GM19193 (cell line): ENCODE results near the gene HTRA3.

Experiments
- POLR2A ChIP-seq: IDR thresholded peaks from 4 replicates; pipeline ENCODE4 v1.6.1; 2011; ENCODE audit not compliant: insufficient read depth, insufficient read length; ENCODE audit errors: extremely low read depth

HTRA3 gene

DNA sequence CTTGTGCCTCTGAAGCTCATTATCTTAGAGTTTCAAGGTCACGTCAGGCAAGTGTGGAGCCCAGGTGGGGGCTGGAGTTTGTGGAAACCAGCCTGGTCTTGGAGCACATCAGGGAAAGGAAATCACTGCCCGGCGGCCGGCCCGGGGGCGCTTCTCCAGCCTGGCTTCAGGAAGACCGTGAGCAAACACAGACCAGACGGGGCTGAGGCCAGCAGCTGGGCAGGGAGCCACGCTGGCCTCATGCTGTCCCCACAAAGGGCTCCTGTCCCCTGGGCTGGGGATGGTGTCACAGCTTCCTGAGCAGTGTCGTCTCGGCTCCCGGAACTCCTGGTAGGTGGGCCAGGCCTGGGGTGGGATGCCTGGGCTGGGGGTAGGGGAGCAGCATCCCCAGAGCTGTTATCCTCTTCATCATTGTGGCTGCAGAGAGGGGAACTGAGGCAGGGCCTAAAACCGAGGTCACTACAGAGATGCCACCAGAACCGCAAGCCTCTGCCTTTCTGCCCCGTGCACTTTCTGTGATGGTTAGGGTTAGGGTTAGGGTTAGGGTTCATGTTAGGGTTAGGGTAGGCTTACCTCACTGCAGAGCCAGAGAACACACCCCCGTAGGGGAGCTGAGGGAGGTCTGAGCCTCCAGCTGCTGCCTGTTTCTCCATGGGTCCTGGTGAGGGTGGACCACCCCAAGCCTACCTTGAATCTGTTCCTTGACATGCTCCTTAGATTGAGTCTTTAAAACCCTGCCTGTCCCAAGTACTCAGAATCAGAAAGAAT lies 77.5 kb downstream of the HTRA3 start:
- no peak for TF ChIP-seq POLR2A

DNA sequence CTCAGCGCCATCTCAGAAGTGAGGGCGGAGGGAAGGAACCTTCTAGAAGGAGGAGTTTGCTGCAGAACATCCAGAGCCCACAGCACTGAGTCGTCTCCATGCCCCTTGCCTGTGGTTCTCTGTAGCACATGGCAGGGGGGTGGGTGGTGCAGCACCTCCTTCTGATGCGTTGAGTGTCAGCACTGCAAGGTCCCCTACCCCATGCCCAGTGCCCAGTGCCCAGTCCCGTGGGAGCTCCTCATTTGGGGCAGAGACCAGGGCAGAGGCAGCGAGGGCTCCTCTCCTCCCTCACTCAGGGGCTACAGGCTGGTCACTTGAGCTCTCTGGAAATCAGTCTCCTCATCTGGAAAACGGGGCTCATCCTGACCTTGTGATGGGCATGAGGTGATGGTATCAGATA lies 78.1 kb downstream of the HTRA3 start:
- no peak for TF ChIP-seq POLR2A

DNA sequence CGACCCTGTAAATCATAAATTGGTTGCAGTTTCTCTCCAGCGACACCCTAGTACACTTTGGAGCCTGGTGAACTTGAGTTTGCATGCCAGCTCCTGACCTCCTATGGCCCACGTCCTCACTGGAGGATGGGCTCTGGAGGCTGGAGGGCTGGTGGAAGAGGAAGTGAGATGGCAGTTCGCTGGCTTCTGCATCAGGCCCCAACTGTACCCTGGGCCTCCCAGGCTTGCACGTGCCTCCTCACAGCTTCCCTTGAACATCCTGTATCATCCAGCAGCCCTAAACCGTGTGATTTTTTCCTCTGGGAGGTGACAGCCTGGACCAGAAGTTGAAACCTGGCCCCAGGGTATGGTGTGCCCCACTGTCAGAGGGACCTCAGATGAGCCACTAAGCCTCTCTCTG lies 78.5 kb downstream of the HTRA3 start:
- no peak for TF ChIP-seq POLR2A

GRCh38 chr4:8349664-8350236 lies 80.2 kb downstream of the HTRA3 start:
- TF ChIP-seq POLR2A: no peak

DNA sequence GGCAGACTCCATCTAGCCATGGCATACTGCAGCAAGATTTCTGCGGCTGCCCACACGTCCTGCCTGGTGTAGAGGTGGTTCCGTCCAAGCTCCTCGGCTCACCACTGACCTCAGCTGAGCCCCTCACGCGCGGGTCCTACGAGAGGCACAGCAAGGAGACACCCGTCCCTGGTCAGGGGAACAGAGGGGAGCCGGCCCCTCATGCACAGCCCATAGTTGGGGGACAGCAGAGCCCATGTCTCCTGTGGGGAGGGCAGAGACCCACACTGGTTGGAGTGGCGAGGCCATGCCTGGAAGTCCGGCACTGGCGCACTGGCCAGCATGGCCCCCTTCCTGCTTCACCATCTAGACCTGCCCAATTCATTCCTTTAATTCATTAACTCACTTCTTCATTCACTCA lies 80.8 kb downstream of the HTRA3 start:
- TF ChIP-seq POLR2A: no peak

DNA sequence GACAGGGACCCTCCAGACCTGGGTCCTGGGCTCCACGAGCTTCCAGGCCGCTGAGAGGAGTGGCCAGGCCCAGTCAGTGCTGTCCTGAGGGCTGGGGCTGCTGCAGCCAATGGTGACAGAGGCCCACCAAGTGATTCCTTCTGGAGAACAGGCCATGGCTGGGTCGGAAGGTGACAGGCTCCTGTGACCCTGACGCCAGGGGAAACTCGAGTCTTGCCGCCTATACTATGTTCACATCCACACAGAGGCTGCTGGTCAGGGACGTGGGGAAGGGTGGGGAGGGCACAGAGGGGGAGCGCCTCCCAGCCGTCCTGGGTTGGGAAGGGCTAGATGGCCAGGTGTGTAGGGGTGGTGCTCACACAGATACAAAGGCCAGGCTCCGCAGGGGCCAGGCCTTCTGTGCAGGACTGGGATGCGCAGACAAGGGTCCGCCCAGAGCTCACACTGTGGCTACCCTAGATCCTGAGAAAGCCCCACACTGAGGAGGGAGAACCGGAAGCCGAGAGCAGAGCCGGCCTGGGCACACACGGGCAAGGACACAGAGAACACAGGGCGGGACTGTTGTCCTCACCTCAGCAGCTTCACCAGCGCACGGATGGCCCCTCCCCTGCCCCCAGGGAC lies 81.4 kb downstream of the HTRA3 start:
- TF ChIP-seq POLR2A: no peak

- no peak for TF ChIP-seq POLR2A
Measured at GRCh38 chr4:8351931-8352367, 82.4 kb downstream of the HTRA3 start.

DNA sequence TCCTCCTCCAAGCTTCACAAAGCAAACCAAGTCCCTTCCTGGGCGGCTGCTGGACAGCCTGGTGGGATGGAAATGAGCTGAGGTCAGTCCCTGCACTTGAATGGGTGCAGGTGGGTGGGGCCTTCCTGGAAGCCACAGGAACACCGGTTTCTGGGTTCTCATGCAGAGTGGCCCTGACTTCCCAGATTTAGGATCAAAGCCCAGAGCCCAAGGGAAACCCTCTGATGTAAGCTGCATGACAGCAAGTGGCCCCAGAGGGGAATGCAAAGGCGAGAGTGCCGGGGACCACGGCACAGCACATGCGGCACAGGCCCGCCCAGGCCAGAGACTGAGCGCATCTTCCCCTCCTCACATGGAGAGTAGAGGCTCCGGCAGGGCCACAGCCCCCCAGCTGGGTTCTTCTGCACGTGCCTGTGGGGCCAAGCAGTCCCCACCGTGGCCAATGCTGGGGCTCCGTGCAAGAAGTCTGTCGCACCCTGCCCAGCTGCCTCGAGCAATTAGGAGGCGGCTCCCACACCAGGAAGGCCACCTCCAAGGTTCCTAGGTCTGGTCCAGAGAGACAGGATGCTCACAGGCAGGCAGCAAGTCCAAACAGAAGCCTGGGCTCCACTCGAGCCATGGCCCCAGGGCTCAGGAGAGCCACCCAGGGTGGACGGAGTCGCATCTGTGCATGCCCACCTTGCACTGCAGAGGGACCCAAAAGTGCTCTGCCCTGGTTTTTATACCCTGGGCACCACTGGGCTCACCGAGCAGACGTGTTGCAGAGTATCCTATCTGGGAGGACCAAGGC lies 83.0 kb downstream of the HTRA3 start:
- TF ChIP-seq POLR2A: no peak

DNA sequence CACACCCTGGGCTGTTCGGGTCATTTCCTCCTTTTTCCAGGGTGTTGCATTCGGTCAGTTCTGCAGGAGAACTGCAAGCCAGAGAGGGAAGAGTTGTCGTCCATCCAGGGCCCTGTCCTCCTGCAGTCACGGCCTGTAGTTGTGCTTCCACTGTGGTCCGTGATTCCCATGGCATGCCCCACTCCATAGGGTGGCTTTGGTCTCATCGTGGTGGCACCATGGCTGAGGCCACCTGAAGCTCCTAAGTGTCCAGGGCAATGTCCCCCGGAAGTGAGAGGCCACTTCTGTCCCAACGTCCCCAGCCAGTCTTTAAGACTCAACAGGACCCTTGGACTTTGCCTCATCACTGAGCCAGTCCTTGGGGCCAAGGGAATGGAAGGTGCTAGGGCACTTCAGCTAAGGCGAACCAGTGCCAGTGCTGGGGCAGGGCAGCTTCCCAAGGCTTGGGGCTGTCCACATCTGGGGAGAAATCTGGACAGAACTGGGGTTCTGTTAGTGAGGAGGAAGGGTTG lies 83.7 kb downstream of the HTRA3 start:
- TF ChIP-seq POLR2A: no peak

DNA sequence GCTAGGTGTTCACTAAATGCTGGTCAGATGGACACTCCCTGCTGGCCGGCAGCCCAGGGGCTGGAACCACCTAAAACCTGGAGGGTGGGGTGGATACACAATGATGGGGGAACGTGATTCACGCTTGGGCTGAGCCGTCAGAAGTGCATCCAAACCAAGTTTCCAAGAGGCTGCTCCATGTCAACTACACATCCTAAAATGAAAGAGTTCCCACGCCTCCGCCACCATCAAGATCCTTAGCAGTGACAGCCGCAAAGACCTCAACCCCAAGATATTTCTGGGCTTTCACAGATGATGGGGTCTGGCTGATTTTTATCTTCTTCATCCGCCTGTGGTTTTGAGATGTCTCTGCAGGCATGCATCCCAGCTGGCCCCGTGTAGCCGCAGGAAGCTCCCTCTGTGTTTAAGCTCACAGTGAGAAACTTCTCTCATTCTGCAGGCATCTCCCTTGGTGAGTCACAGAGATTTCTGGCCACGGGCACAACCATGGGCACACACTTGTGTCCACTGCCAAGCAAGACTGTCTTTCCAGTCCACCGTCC lies 84.4 kb downstream of the HTRA3 start:
- no peak for TF ChIP-seq POLR2A

- TF ChIP-seq POLR2A: no peak
Measured at GRCh38 chr4:8355306-8355705, 85.8 kb downstream of the HTRA3 start.

GRCh38 chr4:8355864-8356565 lies 86.5 kb downstream of the HTRA3 start:
- TF ChIP-seq POLR2A: no peak
